ENCODE results near the gene NUDT12. TPM values are rescaled to one million over a fixed set of nuclear protein-coding genes. Genes with fewer than 3 reads are reported as not detected.

Gene NUDT12
- total and polyA plus RNA-seq, 7 donors: 5.0 to 12.6 (median 7.6) TPM

DNA sequence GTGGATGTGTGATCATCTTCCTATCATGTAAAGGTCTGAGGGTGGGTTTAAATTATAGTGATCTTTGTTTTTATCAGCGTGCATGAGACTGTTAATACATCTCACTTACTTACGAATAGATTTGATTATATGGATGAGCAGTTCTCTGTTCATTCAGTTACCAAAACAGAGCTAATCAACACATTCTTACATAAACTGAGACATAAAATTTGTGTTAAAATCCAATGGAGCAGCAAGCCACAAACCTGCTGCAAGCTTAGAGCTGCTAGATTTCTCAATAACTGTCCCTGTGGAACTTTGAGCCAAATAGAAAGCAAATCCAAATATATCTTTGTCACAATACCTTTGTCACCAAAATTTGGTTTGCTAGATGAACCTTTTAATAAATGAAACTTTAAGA is 50.1 kb downstream of the NUDT12 start:
- TF ChIP-seq CTCF (IDR thresholded peaks at IDR 0.05): no peak
- H3K36me3 ChIP-seq (ENCODE audit: insufficient read depth in 1 of 2, low read depth in 1 of 2): no peaks in the 10 kb centered on the region
- no peaks in the 10 kb centered on the region for H3K9me3 ChIP-seq
- no peaks in the 10 kb centered on the region for H3K4me1 ChIP-seq
- ATAC-seq: no peak
- no peak overlapping the region for H3K27ac ChIP-seq
- WGBS, 3 donors: 85 to 91% (median 89%) methylated on average over 2 of the region's 2 CpGs
- H3K4me3 ChIP-seq: no peak overlapping the region
- DNase-seq: no peak
- no peaks in the 10 kb centered on the region for H3K27me3 ChIP-seq (ENCODE audit: insufficient read depth in 3 of 3, low read length in 2 of 3)
- intact Hi-C loops (cut with DNase I): no loop called here

DNA sequence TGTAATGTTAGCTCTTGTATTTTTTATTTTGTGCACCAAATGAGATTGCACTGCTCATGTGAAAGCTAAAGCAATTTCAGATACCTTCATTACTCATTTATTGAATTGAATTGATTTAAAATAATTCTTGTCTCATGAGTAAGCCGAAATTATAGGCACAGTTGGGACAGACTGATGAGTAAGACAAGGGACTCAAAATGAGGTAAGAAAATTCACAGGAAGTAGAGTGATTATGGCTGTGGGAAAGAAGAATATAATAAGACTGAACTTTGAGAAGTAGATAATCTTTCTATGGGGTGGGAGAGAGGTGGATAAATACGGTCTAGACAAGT is 51.1 kb downstream of the NUDT12 start:
- H3K27ac ChIP-seq: no peak overlapping the region
- intact Hi-C loops (cut with DNase I): no loop called here
- no peaks in the 10 kb centered on the region for H3K36me3 ChIP-seq (ENCODE audit: insufficient read depth in 1 of 2, low read depth in 1 of 2)
- H3K27me3 ChIP-seq (ENCODE audit: insufficient read depth in 3 of 3, low read length in 2 of 3): no peaks in the 10 kb centered on the region
- no peaks in the 10 kb centered on the region for H3K4me1 ChIP-seq
- no peak for DNase-seq
- no peak for TF ChIP-seq CTCF (IDR thresholded peaks at IDR 0.05)
- 77 to 81% (median 81%) methylated on average over 2 of the region's 2 CpGs for WGBS, 3 donors
- ATAC-seq: no peak
- no peak overlapping the region for H3K4me3 ChIP-seq
- no peaks in the 10 kb centered on the region for H3K9me3 ChIP-seq

DNA sequence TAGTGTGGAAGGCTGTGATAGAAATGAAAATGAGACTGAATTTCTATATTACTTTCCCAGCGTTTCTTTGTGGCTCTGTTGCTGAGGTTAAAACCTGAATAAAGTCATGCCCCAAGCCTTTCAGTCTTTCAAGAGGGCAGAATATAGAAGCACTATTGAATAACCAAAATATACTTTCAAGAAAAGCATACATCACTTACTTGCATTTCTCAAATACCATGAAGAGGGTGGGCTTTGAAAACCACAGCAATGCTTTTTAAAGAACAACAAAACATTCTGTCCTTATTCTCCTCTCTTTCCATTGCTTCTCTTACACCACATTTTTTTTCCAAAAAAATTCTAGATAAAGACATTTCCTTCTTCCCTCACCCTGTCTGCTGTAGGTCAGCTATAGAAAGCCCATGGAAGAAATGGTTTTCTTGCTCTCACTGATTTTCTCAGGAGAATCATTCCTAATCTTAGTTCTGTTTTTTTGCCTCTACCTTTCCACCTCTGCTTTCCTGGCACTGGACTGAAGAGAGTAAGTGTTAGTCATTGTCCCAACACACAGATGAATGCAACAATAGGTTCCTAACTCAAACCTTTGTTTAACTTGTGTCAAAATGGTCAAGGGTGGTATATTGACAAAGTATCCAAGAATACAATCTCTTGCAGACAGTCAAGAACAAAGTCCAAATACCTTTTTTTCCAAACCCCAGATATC is 51.6 kb downstream of the NUDT12 start:
- H3K9me3 ChIP-seq: no peaks in the 10 kb centered on the region
- no peaks in the 10 kb centered on the region for H3K36me3 ChIP-seq (ENCODE audit: insufficient read depth in 1 of 2, low read depth in 1 of 2)
- WGBS, 3 donors: 52 to 61% (median 57%) methylated on average over 1 of the region's 1 CpG
- H3K27me3 ChIP-seq (ENCODE audit: insufficient read depth in 3 of 3, low read length in 2 of 3): no peaks in the 10 kb centered on the region
- intact Hi-C loops (cut with DNase I): no loop called here
- no peak overlapping the region for H3K4me3 ChIP-seq
- no peaks in the 10 kb centered on the region for H3K4me1 ChIP-seq
- ATAC-seq (no peak), DNase-seq (no peak)
- H3K27ac ChIP-seq: no peak overlapping the region
- no peak for TF ChIP-seq CTCF (IDR thresholded peaks at IDR 0.05)

DNA sequence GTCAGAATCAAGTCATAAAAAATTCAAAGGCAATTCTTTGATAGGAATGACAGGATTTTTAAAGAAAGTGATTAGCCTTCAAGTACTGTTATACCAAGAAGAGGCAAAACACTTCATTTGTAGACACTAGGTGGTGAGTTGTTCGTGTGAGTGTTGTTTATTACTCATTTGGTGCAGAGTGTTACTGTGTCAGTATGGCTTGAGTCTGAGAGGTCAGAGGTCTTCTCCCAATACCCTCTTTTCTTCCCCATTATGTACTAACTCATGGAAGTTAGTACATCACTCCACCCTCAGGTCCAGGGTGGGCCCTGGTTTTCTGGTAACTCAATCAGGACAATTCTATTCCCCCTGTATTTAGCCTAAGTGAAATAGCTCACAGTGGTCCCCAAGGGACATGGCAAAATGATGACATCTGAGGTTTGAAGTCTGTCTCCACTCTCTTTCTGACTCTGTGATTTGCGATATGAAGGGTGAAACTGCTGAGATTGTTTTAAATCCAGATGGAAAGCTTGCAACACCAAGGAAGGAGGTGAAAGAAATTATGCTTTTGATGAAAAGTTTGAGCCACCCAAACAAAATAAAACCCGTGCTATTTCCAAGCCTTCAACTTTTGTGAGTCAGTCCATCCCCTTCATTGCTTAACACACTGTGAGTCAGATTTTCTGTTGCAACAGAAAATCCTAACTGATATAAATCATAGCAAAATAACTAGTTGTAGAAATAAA is 56.8 kb downstream of the NUDT12 start:
- intact Hi-C loops (cut with DNase I): no loop called here
- TF ChIP-seq CTCF (IDR thresholded peaks at IDR 0.05): no peak
- Histone ChIP-seq H3K27ac (no peak overlapping the region), H3K4me1 (no peaks in the 10 kb centered on the region), H3K4me3 (no peak overlapping the region), H3K27me3 (ENCODE audit: insufficient read depth in 3 of 3, low read length in 2 of 3) (no peaks in the 10 kb centered on the region), H3K36me3 (ENCODE audit: insufficient read depth in 1 of 2, low read depth in 1 of 2) (no peaks in the 10 kb centered on the region), H3K9me3 (no peaks in the 10 kb centered on the region)
- ATAC-seq (no peak), DNase-seq (no peak)
- WGBS, 3 donors: 69 to 72% (median 72%) methylated on average over 3 of the region's 3 CpGs

Data from psoas muscle (tissue), 8 donors.